Measurements from ENCODE around the gene PLA2G3. TPM values are rescaled to one million over a fixed set of nuclear protein-coding genes. Genes with fewer than 3 reads are reported as not detected.

PLA2G3 gene
- total RNA-seq, 1 donor = not detected

Other genes with a start within 250 kb of the PLA2G3 start
- gene MORC2, start 171.7 kb downstream of the PLA2G3 start, total RNA-seq = 12.9 TPM
- gene TUG1, start 171.2 kb downstream of the PLA2G3 start, total RNA-seq = 82.0 TPM
- 2.8 TPM for gene SMTN, start 59.2 kb downstream of the PLA2G3 start, total RNA-seq
- gene SELENOM, start 32.9 kb downstream of the PLA2G3 start, total RNA-seq = 14.6 TPM
- not detected for gene INPP5J, start 17.5 kb downstream of the PLA2G3 start, total RNA-seq
- 15.0 TPM for gene RNF185, start 19.7 kb upstream of the PLA2G3 start, total RNA-seq
- 19.7 TPM for gene LIMK2, start 71.8 kb upstream of the PLA2G3 start, total RNA-seq
- gene PIK3IP1, start 152.0 kb upstream of the PLA2G3 start, total RNA-seq = 608 TPM
- gene PATZ1, start 205.8 kb upstream of the PLA2G3 start, total RNA-seq = 44.3 TPM